H1 (cell line): ENCODE measurements around the gene AGER. TPM values are rescaled to one million over a fixed set of nuclear protein-coding genes. Genes with fewer than 3 reads are reported as not detected.
A peak's percentile ranks its signal among the peaks of the same experiment; 100 is the strongest.

Experiments used
- BRCA1 ChIP-seq: IDR thresholded peaks from 2 replicates; pipeline ENCODE4 v1.6.1; 2012; ENCODE audit warnings: low read depth, low read length, improper control_type of control experiment
- CHD2 ChIP-seq: IDR thresholded peaks from 2 replicates; pipeline ENCODE4 v1.6.1; 2012; ENCODE audit warnings: low read length, improper control_type of control experiment
- CREB1 ChIP-seq: IDR thresholded peaks from 2 replicates; pipeline ENCODE4 v1.6.1; 2012; ENCODE audit warnings: inconsistent platforms
- EGR1 ChIP-seq: IDR thresholded peaks from 2 replicates; pipeline ENCODE4 v1.6.1; 2011; ENCODE audit warnings: low read depth, low read length, borderline replicate concordance
- FOSL1 ChIP-seq: IDR thresholded peaks from 2 replicates; pipeline ENCODE4 v1.6.1; 2011; ENCODE audit warnings: mild to moderate bottlenecking, low read depth, low read length, moderate library complexity; ENCODE audit not compliant: insufficient read depth
- HDAC2 ChIP-seq, 2 experiments: fragments of 300-600 bp in 1 of 2; sonication (generic) in 1 of 2; IDR thresholded peaks; 2 replicates each; pipeline ENCODE4 v1.6.1; 2011 to 2012; ENCODE audit warnings: low read depth in 2 of 2, low read length in 2 of 2, mild to moderate bottlenecking in 2 of 2, moderate library complexity in 2 of 2, borderline replicate concordance in 1 of 2, inconsistent platforms in 1 of 2
- KDM4A ChIP-seq: IDR thresholded peaks from one replicate; pipeline ENCODE4 v1.7.1; 2012; ENCODE audit warnings: low read depth, mild to moderate bottlenecking, moderate library complexity, low read length, inconsistent platforms; ENCODE audit not compliant: severe bottlenecking
- RAD21 ChIP-seq, 2 experiments: IDR thresholded peaks in 1 of 2; conservative IDR thresholded peaks in 1 of 2; 2 replicates each; pipeline ENCODE4 v1.6.1; 2011; ENCODE audit warnings: low read depth in 2 of 2, low read length in 2 of 2, improper control_type of control experiment in 1 of 2, inconsistent platforms in 1 of 2, mild to moderate bottlenecking in 1 of 2, moderate library complexity in 1 of 2
- RNF2 ChIP-seq: fragments of 200-900, 300-1000 bp; sonication (generic); IDR thresholded peaks from 2 replicates; pipeline ENCODE4 v1.7.1; 2016; ENCODE audit warnings: borderline replicate concordance, low read depth, mild to moderate bottlenecking, antibody characterized with exemption, low read length; ENCODE audit not compliant: poor library complexity, severe bottlenecking; ENCODE audit errors: missing control alignments
- SIN3A ChIP-seq, 2 experiments: IDR thresholded peaks in 1 of 2; conservative IDR thresholded peaks in 1 of 2; 2 replicates each; pipeline ENCODE4 v1.6.1; 2011 to 2012; ENCODE audit warnings: low read length in 2 of 2, improper control_type of control experiment in 1 of 2, low read depth in 1 of 2, mild to moderate bottlenecking in 1 of 2
- SIRT6 ChIP-seq: IDR thresholded peaks from one replicate; pipeline ENCODE4 v1.7.1; 2012; ENCODE audit warnings: low read length, inconsistent platforms
- SP1 ChIP-seq: IDR thresholded peaks from 2 replicates; pipeline ENCODE4 v1.6.1; 2011; ENCODE audit warnings: low read depth, low read length
- SP4 ChIP-seq: IDR thresholded peaks from 2 replicates; pipeline ENCODE4 v1.6.1; 2012; ENCODE audit warnings: low read length, inconsistent platforms
- TAF7 ChIP-seq: optimal IDR thresholded peaks from 2 replicates; pipeline ENCODE3; 2011; ENCODE audit warnings: low read depth, mild to moderate bottlenecking, inconsistent platforms, low read length, moderate library complexity, borderline replicate concordance
- TBP ChIP-seq: IDR thresholded peaks from 2 replicates; pipeline ENCODE4 v1.6.1; 2011; ENCODE audit warnings: low read depth, low read length, improper control_type of control experiment
- YY1 ChIP-seq: IDR thresholded peaks from 2 replicates; pipeline ENCODE4 v1.6.1; 2011; ENCODE audit warnings: low read depth, mild to moderate bottlenecking, low read length
- polyA plus RNA-seq, 7 experiments: library from polyadenylated mRNA; depleted of rRNA in 3 of 7; stranded (reverse) in 5 of 7; unstranded in 2 of 7; fragments of >200 nt in 5 of 7; fragments of 200-250 nt in 2 of 7; gene quantifications; 1 replicate in 5 of 7; 2 replicates in 1 of 7; 4 replicates in 1 of 7; pipeline versions ENCODE4 v1.2.1 to v1.2.3, GENCODE V29; 2011 to 2013; ENCODE audit warnings: missing spikeins in 2 of 7, mixed read lengths in 2 of 7
- total RNA-seq: library from RNA; stranded (reverse); fragmentation: NEBNext Ultra II Directional; extraction: Animal tissue kit (Norgen Biotek cat#: 25700); gene quantifications from 2 replicates; pipeline ENCODE4 v1.2.1, GENCODE V29; 2021
- TF ChIP-seq, protein P1 (sequence below): IDR thresholded peaks from 2 replicates; pipeline ENCODE4 v1.6.1; 2011; ENCODE audit warnings: low read length, improper control_type of control experiment
- TF ChIP-seq, protein P2 (sequence below), 3 experiments: IDR thresholded peaks; 1 replicate in 2 of 3; 2 replicates in 1 of 3; pipeline versions ENCODE4 v1.5.1 to v1.6.1; 2011; ENCODE audit warnings: low read length in 3 of 3, mild to moderate bottlenecking in 3 of 3, inconsistent platforms in 2 of 3, low read depth in 1 of 3, moderate library complexity in 1 of 3; ENCODE audit not compliant: insufficient read depth in 1 of 3; ENCODE audit errors: control extremely low read depth in 1 of 3
- TF ChIP-seq, protein P3 (sequence below): IDR thresholded peaks from 2 replicates; pipeline ENCODE4 v1.6.1; 2011; ENCODE audit warnings: low read depth, mild to moderate bottlenecking, low read length; ENCODE audit not compliant: insufficient read depth

Gene AGER
- total and polyA plus RNA-seq, 2 of the 8 experiments (the other 6 are each of a cell fraction or from before 2014, with no cell fraction given), result 3.8 to 10.9 TPM

DNA sequence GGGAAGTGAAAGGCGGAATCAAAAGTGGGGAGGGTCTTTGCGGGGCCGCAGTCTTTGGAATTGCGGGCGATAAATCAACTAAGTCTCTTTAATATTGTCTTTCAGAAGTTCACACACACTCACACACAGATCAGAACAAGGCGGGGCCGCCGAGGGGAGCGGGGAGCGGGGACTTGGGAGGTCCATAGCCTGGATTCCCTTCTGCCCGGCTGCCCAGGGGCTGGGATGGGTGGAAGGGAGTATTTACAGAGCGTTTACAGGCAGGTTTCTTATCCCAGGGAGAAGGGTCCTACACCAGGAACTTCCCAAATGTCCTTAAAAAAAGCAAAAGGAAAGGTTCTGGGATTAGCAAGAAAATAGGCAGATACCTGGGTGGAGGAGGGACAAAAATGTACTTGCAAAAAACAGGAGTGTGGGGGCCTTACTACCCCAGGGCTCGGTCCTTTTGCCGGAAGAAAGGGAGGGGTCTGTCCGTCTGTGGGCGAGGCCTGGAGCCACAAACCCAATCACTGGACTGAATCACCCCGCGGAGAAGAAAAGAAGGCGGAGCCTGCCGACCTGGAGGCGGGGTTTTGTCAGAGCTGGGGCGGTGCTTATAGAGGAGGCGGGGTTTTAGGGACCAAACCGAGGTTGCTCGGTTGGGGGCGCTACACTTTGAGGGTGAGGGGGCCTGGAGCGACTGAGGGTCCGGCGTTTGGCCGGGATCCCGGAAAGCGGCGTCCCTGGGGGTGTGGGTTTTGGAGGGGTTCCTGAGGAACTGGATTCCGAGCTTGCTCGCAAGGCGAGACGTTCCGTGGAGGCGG, 35.6 kb downstream of the AGER start (continued):
- TF ChIP-seq RAD21 (IDR thresholded peaks at IDR 0.05 in 1 of 2, conservative IDR thresholded peaks at IDR 0.05 in 1 of 2; ENCODE audit: low read depth in 2 of 2, low read length in 2 of 2), result no peak; a peak in 1 of 4 replicates
- TF ChIP-seq YY1, result no peak
- TF ChIP-seq, protein P1, sequence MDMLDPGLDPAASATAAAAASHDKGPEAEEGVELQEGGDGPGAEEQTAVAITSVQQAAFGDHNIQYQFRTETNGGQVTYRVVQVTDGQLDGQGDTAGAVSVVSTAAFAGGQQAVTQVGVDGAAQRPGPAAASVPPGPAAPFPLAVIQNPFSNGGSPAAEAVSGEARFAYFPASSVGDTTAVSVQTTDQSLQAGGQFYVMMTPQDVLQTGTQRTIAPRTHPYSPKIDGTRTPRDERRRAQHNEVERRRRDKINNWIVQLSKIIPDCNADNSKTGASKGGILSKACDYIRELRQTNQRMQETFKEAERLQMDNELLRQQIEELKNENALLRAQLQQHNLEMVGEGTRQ, result no peak
- no peak for TF ChIP-seq EGR1
- no peak for TF ChIP-seq SIN3A (conservative IDR thresholded peaks at IDR 0.05 in 1 of 2, IDR thresholded peaks at IDR 0.05 in 1 of 2; ENCODE audit: low read depth in 1 of 2, low read length in 2 of 2)
- peak; percentile 4; the same call in 1 of the 2 replicates for TF ChIP-seq SP1
- TF ChIP-seq, protein P2, sequence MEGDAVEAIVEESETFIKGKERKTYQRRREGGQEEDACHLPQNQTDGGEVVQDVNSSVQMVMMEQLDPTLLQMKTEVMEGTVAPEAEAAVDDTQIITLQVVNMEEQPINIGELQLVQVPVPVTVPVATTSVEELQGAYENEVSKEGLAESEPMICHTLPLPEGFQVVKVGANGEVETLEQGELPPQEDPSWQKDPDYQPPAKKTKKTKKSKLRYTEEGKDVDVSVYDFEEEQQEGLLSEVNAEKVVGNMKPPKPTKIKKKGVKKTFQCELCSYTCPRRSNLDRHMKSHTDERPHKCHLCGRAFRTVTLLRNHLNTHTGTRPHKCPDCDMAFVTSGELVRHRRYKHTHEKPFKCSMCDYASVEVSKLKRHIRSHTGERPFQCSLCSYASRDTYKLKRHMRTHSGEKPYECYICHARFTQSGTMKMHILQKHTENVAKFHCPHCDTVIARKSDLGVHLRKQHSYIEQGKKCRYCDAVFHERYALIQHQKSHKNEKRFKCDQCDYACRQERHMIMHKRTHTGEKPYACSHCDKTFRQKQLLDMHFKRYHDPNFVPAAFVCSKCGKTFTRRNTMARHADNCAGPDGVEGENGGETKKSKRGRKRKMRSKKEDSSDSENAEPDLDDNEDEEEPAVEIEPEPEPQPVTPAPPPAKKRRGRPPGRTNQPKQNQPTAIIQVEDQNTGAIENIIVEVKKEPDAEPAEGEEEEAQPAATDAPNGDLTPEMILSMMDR (IDR thresholded peaks at IDR 0.05; ENCODE audit: control extremely low read depth in 1 of 3, insufficient read depth in 1 of 3, low read depth in 1 of 3, low read length in 3 of 3), result peak in 2 of 3 experiments; percentile 39 to 60; a peak in 3 of 4 replicates
- peak; percentile 63; the same call in 1 of the 2 replicates for TF ChIP-seq SP4
- no peak for TF ChIP-seq RNF2
- TF ChIP-seq HDAC2 (IDR thresholded peaks at IDR 0.05; ENCODE audit: borderline replicate concordance in 1 of 2, low read depth in 2 of 2, low read length in 2 of 2), result no peak
- TF ChIP-seq, protein P3, sequence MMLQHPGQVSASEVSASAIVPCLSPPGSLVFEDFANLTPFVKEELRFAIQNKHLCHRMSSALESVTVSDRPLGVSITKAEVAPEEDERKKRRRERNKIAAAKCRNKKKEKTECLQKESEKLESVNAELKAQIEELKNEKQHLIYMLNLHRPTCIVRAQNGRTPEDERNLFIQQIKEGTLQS, result no peak
- TF ChIP-seq SIRT6, result no peak
- peak; percentile 46 for TF ChIP-seq KDM4A
- TF ChIP-seq TAF7, result no peak
- no peak for TF ChIP-seq FOSL1
- TF ChIP-seq CHD2, result no peak
- TF ChIP-seq TBP, result peak; percentile 57; the same call in 1 of the 2 replicates
- no peak for TF ChIP-seq BRCA1
- TF ChIP-seq CREB1, result no peak
